K562 (cell line): Measurements from ENCODE around the gene CACTIN. TPM values are rescaled to one million over a fixed set of nuclear protein-coding genes. Genes with fewer than 3 reads are reported as not detected.

Experiments
- CCNT2 ChIP-seq: IDR thresholded peaks from 2 replicates; pipeline ENCODE4 v1.6.1; 2011; ENCODE audit warnings: borderline replicate concordance, low read depth, mild to moderate bottlenecking, moderate library complexity, mixed read lengths, low read length; ENCODE audit not compliant: insufficient read length; ENCODE audit errors: extremely low read depth
- EGR1 ChIP-seq: fragments of 450-650 bp; conservative IDR thresholded peaks from 2 replicates; pipeline ENCODE4 v1.6.1; 2017; ENCODE audit warnings: mild to moderate bottlenecking
- KLF1 ChIP-seq: fragments of 450-650 bp; IDR thresholded peaks from 2 replicates; pipeline ENCODE4 v1.6.1; 2016; ENCODE audit warnings: missing genetic modification characterization, missing compliant biosample characterization
- LCOR ChIP-seq: sonication (generic); formaldehyde crosslinking; IDR thresholded peaks from 2 replicates; pipeline ENCODE4 v1.8.0; 2022; ENCODE audit warnings: mild to moderate bottlenecking, missing genetic modification reagents
- MCM5 ChIP-seq: fragments of 450-650 bp; IDR thresholded peaks from 2 replicates; pipeline ENCODE4 v1.6.1; 2016; ENCODE audit warnings: low read depth
- PHB ChIP-seq: fragments of 250-450 bp; sonication (Bioruptor Pico); IDR thresholded peaks from 2 replicates; pipeline ENCODE4 v1.5.0; 2021
- POLR2AphosphoS2 ChIP-seq: IDR thresholded peaks from 2 replicates; pipeline ENCODE4 v1.6.1; 2012; ENCODE audit warnings: low read length, improper control_type of control experiment
- RAD21 ChIP-seq, 2 experiments: fragments of 250-450 bp in 1 of 2; fragments of 450-650 bp in 1 of 2; sonication (Bioruptor Pico) in 1 of 2; formaldehyde crosslinking in 1 of 2; IDR thresholded peaks in 1 of 2; conservative IDR thresholded peaks in 1 of 2; 2 replicates each; pipeline versions ENCODE4 v1.4.0 to v1.8.0; 2020 to 2022; ENCODE audit warnings: mild to moderate bottlenecking in 2 of 2, moderate library complexity in 1 of 2
- RB1 ChIP-seq: fragments of 450-650 bp; IDR thresholded peaks from 2 replicates; pipeline ENCODE4 v1.6.1; 2017; ENCODE audit warnings: low read depth, mild to moderate bottlenecking
- RBM15 ChIP-seq: fragments of 200-400 bp; formaldehyde crosslinking; IDR thresholded peaks from 2 replicates; pipeline ENCODE4 v1.6.1; 2018; ENCODE audit warnings: mild to moderate bottlenecking, low read length, moderate library complexity; ENCODE audit not compliant: insufficient read depth
- SP1 ChIP-seq: sonication (generic); formaldehyde crosslinking; IDR thresholded peaks from 2 replicates; pipeline ENCODE4 v1.8.1; 2022; ENCODE audit warnings: mild to moderate bottlenecking, missing genetic modification reagents
- TARDBP ChIP-seq: fragments of 450-650 bp; IDR thresholded peaks from 2 replicates; pipeline ENCODE4 v1.6.1; 2016
- ZEB2 ChIP-seq: fragments of 450-650 bp; IDR thresholded peaks from 2 replicates; pipeline ENCODE4 v1.6.1; 2016
- ZNF696 ChIP-seq: fragments of 250-450 bp; sonication (Bioruptor Pico); conservative IDR thresholded peaks from 2 replicates; pipeline ENCODE4 v1.4.0; 2020; ENCODE audit warnings: mild to moderate bottlenecking, moderate library complexity
- ZNF79 ChIP-seq: fragments of 250-450 bp; sonication (Bioruptor Pico); IDR thresholded peaks from 2 replicates; pipeline ENCODE4 v1.4.0; 2020; ENCODE audit warnings: low read depth, mild to moderate bottlenecking, moderate library complexity
- polyA plus RNA-seq, 8 experiments: library from polyadenylated mRNA; depleted of rRNA in 4 of 8; stranded (reverse) in 5 of 8; unstranded in 3 of 8; fragments of >200 nt; fragmentation: Nextera tagmentation in 2 of 8; fragmentation: Illumina TruSeq in 1 of 8; extraction: Ambion mirVana in 2 of 8; extraction: Trizol in 1 of 8; gene quantifications; 2 replicates each; pipeline versions ENCODE4 v1.2.1 to v1.2.3, GENCODE V29; 2011 to 2014; ENCODE audit warnings: inconsistent platforms in 1 of 8, missing spikeins in 1 of 8
- total RNA-seq, 7 experiments: library from RNA; depleted of rRNA in 6 of 7; stranded (reverse); fragments of >200 nt in 6 of 7; fragmentation: Illumina TruSeq in 2 of 7; extraction: Trizol in 2 of 7; gene quantifications; 2 replicates each; pipeline versions ENCODE4 v1.2.1 to v1.2.3, GENCODE V29; 2011 to 2021; ENCODE audit warnings: low replicate concordance in 1 of 7
- TF ChIP-seq, protein P1 (sequence below): IDR thresholded peaks from 2 replicates; pipeline ENCODE4 v1.6.1; 2014; ENCODE audit warnings: antibody characterized with exemption
- TF ChIP-seq, protein P2 (sequence below): fragments of 250-450 bp; sonication (Bioruptor Pico); IDR thresholded peaks from 2 replicates; pipeline ENCODE4 v1.4.0; 2020; ENCODE audit warnings: mild to moderate bottlenecking, moderate library complexity
- TF ChIP-seq, protein P3 (sequence below): sonication (generic); formaldehyde crosslinking; IDR thresholded peaks from 2 replicates; pipeline ENCODE4 v1.5.0; 2020; ENCODE audit warnings: missing genetic modification reagents
- TF ChIP-seq, protein P4 (sequence below): fragments of 150-350 bp; conservative IDR thresholded peaks from 2 replicates; pipeline ENCODE4 v1.6.1; 2014; ENCODE audit warnings: low read length
- TF ChIP-seq, protein P5 (sequence below): sonication (generic); formaldehyde crosslinking; IDR thresholded peaks from 2 replicates; pipeline ENCODE4 v1.9.0; 2022; ENCODE audit warnings: mild to moderate bottlenecking, missing genetic modification reagents

Gene CACTIN
- total and polyA plus RNA-seq, 9 of the 15 experiments (the other 6 are each of a cell fraction or from before 2014, with no cell fraction given) = 0.15 to 49.2 (median 15.0) TPM

DNA sequence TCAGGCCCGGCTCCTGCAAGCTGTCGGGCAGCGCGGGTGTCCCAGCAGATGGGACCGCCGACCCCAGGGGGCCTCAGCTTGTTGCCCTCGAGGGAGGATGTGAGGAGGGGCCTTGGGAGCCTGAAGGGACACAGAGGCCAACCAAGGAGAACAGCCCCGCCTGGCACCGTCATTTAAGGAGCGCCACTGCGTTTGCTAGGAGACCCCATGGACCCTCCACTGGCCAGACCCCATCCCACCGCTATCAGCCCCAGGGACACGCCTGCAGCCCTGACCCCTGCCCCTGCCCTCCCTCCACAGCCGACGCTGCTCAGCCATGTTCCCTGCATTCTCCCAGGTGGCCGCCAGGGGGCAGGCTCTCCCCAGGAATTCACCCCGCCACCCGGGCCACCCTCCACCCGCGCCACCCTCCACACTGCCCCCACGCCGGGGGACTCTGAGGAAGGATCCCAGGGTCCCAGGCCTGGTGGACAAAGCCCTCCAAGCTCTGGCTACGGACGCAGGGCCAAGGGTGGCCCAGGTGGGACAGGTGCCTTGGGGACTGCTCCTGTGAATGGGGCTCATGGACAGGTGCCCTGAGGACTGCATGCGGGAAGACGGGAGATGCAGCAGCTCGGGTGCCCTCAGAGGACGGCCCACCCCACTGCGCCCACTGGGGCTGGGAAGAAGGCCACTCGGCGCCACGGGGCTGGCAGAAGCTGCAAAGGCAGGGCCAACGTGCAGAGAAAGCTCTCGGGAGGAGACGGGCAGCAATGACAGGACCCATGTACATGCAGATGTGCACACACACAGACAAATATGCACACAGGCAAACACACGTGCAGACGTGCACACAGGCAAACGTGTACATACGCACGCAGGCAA lies 39.3 kb upstream of the CACTIN start (continued):
- TF ChIP-seq RAD21 (CRISPR knock-in tag; conservative IDR thresholded peaks at IDR 0.05 in 1 of 2, IDR thresholded peaks at IDR 0.05 in 1 of 2) = peak; percentile 93
- TF ChIP-seq, protein P1, sequence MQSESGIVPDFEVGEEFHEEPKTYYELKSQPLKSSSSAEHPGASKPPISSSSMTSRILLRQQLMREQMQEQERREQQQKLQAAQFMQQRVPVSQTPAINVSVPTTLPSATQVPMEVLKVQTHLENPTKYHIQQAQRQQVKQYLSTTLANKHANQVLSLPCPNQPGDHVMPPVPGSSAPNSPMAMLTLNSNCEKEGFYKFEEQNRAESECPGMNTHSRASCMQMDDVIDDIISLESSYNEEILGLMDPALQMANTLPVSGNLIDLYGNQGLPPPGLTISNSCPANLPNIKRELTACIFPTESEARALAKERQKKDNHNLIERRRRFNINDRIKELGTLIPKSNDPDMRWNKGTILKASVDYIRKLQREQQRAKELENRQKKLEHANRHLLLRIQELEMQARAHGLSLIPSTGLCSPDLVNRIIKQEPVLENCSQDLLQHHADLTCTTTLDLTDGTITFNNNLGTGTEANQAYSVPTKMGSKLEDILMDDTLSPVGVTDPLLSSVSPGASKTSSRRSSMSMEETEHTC = no peak
- no peak for TF ChIP-seq ZNF79
- no peak for TF ChIP-seq MCM5
- peak; percentile 66; the same call in 1 of the 2 replicates for TF ChIP-seq RB1
- TF ChIP-seq SP1 = 0 out of 2 replicates have a peak, but pooled peaks have one; percentile 67
- TF ChIP-seq, protein P2, sequence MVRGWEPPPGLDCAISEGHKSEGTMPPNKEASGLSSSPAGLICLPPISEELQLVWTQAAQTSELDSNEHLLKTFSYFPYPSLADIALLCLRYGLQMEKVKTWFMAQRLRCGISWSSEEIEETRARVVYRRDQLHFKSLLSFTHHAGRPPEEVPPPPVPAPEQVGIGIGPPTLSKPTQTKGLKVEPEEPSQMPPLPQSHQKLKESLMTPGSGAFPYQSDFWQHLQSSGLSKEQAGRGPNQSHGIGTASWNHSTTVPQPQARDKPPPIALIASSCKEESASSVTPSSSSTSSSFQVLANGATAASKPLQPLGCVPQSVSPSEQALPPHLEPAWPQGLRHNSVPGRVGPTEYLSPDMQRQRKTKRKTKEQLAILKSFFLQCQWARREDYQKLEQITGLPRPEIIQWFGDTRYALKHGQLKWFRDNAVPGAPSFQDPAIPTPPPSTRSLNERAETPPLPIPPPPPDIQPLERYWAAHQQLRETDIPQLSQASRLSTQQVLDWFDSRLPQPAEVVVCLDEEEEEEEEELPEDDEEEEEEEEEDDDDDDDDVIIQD = no peak
- no peak for TF ChIP-seq POLR2AphosphoS2
- no peak for TF ChIP-seq RBM15
- TF ChIP-seq, protein P3, sequence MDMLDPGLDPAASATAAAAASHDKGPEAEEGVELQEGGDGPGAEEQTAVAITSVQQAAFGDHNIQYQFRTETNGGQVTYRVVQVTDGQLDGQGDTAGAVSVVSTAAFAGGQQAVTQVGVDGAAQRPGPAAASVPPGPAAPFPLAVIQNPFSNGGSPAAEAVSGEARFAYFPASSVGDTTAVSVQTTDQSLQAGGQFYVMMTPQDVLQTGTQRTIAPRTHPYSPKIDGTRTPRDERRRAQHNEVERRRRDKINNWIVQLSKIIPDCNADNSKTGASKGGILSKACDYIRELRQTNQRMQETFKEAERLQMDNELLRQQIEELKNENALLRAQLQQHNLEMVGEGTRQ = no peak
- TF ChIP-seq PHB (CRISPR knock-in tag) = no peak
- peak; percentile 50 for TF ChIP-seq EGR1
- TF ChIP-seq, protein P4, sequence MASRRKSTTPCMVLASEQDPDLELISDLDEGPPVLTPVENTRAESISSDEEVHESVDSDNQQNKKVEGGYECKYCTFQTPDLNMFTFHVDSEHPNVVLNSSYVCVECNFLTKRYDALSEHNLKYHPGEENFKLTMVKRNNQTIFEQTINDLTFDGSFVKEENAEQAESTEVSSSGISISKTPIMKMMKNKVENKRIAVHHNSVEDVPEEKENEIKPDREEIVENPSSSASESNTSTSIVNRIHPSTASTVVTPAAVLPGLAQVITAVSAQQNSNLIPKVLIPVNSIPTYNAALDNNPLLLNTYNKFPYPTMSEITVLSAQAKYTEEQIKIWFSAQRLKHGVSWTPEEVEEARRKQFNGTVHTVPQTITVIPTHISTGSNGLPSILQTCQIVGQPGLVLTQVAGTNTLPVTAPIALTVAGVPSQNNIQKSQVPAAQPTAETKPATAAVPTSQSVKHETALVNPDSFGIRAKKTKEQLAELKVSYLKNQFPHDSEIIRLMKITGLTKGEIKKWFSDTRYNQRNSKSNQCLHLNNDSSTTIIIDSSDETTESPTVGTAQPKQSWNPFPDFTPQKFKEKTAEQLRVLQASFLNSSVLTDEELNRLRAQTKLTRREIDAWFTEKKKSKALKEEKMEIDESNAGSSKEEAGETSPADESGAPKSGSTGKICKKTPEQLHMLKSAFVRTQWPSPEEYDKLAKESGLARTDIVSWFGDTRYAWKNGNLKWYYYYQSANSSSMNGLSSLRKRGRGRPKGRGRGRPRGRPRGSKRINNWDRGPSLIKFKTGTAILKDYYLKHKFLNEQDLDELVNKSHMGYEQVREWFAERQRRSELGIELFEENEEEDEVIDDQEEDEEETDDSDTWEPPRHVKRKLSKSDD = no peak
- no peak for TF ChIP-seq KLF1 (tag)
- TF ChIP-seq ZEB2 = no peak
- TF ChIP-seq TARDBP = peak; percentile 43; the same call in 1 of the 2 replicates
- TF ChIP-seq LCOR (CRISPR knock-in tag) = no peak
- TF ChIP-seq, protein P5, sequence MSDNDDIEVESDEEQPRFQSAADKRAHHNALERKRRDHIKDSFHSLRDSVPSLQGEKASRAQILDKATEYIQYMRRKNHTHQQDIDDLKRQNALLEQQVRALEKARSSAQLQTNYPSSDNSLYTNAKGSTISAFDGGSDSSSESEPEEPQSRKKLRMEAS (CRISPR knock-in tag) = no peak
- TF ChIP-seq ZNF696 = no peak
- no peak for TF ChIP-seq CCNT2
